Left lobe of liver (tissue), 2 donors: Measurements from ENCODE around the gene KBTBD4. TPM values are rescaled to one million over a fixed set of nuclear protein-coding genes. Genes with fewer than 3 reads are reported as not detected.

Source experiments
- ATAC-seq: fragments of 200-7000 bp; cut with Tn5 transposase; one replicate; pipeline ENCODE4 v1.9.1; 2020; ENCODE audit warnings: mild to moderate bottlenecking, moderate library complexity
- DNase-seq: peaks from one replicate; pipeline ENCODE4 v3.0.0-alpha.2; 2020; ENCODE audit warnings: low spot score
- total RNA-seq: library from RNA; stranded (reverse); gene quantifications from one replicate; pipeline ENCODE4 v1.2.1, GENCODE V29; 2021
- donor health status: DM: no; HTN: no; CAD: no; lungs with moderate emphysema.
- donor health status: DM: no; HTN: yes; CAD: no.

Gene KBTBD4
- total RNA-seq, 1 donor from 2014 or later: 7.0 TPM

- DNase-seq (no peak), ATAC-seq (no peak)
Measured at GRCh38 chr11:47591764-47592163, 13.0 kb upstream of the KBTBD4 start.

- no peak for ATAC-seq
- no peak for DNase-seq
Measured at GRCh38 chr11:47589977-47590861, 11.4 kb upstream of the KBTBD4 start.

- no peak for ATAC-seq
- DNase-seq: no peak
Measured at GRCh38 chr11:47589584-47589976, 10.8 kb upstream of the KBTBD4 start.

- DNase-seq (no peak), ATAC-seq (no peak)
Measured at GRCh38 chr11:47589118-47589517, 10.3 kb upstream of the KBTBD4 start.

- DNase-seq: no peak
- ATAC-seq: peak; percentile 45
Measured at GRCh38 chr11:47587723-47588326, 9.1 kb upstream of the KBTBD4 start.

GRCh38 chr11:47587039-47587716 is 8.4 kb upstream of the KBTBD4 start:
- ATAC-seq: peak; percentile 47

GRCh38 chr11:47586098-47586855 is 7.5 kb upstream of the KBTBD4 start, which contains the start of gene FAM180B:
TSS of gene FAM180B (plus strand) at chr11:47586678. CDS start at chr11:47586769, 91 bp downstream.
- DNase-seq: no peak
- peak; percentile 6 for ATAC-seq

More at GRCh38 chr11:47587039-47587716, 8.4 kb upstream of the KBTBD4 start:
- no peak for DNase-seq

- ATAC-seq (no peak), DNase-seq (no peak)
Measured at GRCh38 chr11:47583844-47584243, 5.1 kb upstream of the KBTBD4 start.

GRCh38 chr11:47577460-47578041 is 1.2 kb downstream of the KBTBD4 start:
- ATAC-seq (no peak), DNase-seq (no peak)

- peak; percentile 60 for DNase-seq
- ATAC-seq: peak; percentile 73
Measured at GRCh38 chr11:47573321-47573720, 5.4 kb downstream of the KBTBD4 start.

- ATAC-seq: peak; percentile 91
- peak; percentile 72 for DNase-seq
Measured at GRCh38 chr11:47572715-47573255, 6.0 kb downstream of the KBTBD4 start.

GRCh38 chr11:47571895-47572294 is 6.9 kb downstream of the KBTBD4 start:
- DNase-seq: no peak
- ATAC-seq: no peak

GRCh38 chr11:47571357-47571729 is 7.4 kb downstream of the KBTBD4 start:
- DNase-seq (no peak), ATAC-seq (no peak)

- ATAC-seq: no peak
- no peak for DNase-seq
Measured at GRCh38 chr11:47570651-47571356, 8.0 kb downstream of the KBTBD4 start.

GRCh38 chr11:47569646-47570045 is 9.1 kb downstream of the KBTBD4 start:
- no peak for DNase-seq
- ATAC-seq: no peak

- ATAC-seq (peak; percentile 51), DNase-seq (no peak)
Measured at GRCh38 chr11:47566149-47566698, 12.5 kb downstream of the KBTBD4 start.

GRCh38 chr11:47565340-47566148 is 13.2 kb downstream of the KBTBD4 start, which contains the start of gene PTPMT1:
TSS of gene PTPMT1 (plus strand) at chr11:47565599. CDS start at chr11:47565623, 24 bp downstream.
- DNase-seq (peak; percentile 80), ATAC-seq (peak; percentile 93)

GRCh38 chr11:47564933-47565339 is 13.8 kb downstream of the KBTBD4 start:
- DNase-seq (no peak), ATAC-seq (peak; percentile 31)
